Muscle of leg (tissue), 11 donors: ENCODE data around the gene QSOX2. TPM values are rescaled to one million over a fixed set of nuclear protein-coding genes. Genes with fewer than 3 reads are reported as not detected.

Experiments used
- DNase-seq: peaks from one replicate; pipeline ENCODE4 v3.0.0; 2013
- H3K27ac ChIP-seq: one replicate; pipeline ENCODE4 v1.5.1; 2013; ENCODE audit warnings: mild to moderate bottlenecking, low read length, control low read depth
- H3K27me3 ChIP-seq: one replicate; pipeline ENCODE4 v1.6.1; 2013; ENCODE audit warnings: low read length; ENCODE audit not compliant: control insufficient read depth, insufficient read depth
- H3K36me3 ChIP-seq: one replicate; pipeline ENCODE4 v1.6.1; 2013; ENCODE audit warnings: low read length; ENCODE audit not compliant: control insufficient read depth, insufficient read depth
- H3K4me1 ChIP-seq: one replicate; pipeline ENCODE4 v1.6.1; 2013; ENCODE audit warnings: low read length; ENCODE audit not compliant: control insufficient read depth, insufficient read depth
- H3K4me3 ChIP-seq: one replicate; pipeline ENCODE4 v1.5.1; 2013; ENCODE audit warnings: low read length, control low read depth
- H3K9me3 ChIP-seq: replicated peaks from 2 replicates; pipeline ENCODE4 v1.6.1; 2013; ENCODE audit warnings: low read depth, low read length; ENCODE audit not compliant: control insufficient read depth
- whole genome bisulfite sequencing: methylation state at CpG from one replicate; pipeline ENCODE4 v1.1.5; 2013; ENCODE audit warnings: missing lambda C conversion rate; ENCODE audit not compliant: insufficient coverage; 5-methylcytosine and 5-hydroxymethylcytosine counted together
- polyA plus RNA-seq, 8 donors: library from polyadenylated mRNA; unstranded; fragments of 120-200 nt; gene quantifications; one replicate each; pipeline versions ENCODE4 v1.2.1 to v1.2.3, GENCODE V29; 2013; ENCODE audit warnings: inconsistent platforms in 1 of 8, low replicate concordance in 1 of 8; ENCODE audit not compliant: insufficient read length in 8 of 8, insufficient read depth in 1 of 8
- total RNA-seq: library from RNA; stranded (reverse); fragments of 120-200 nt; gene quantifications from one replicate; pipeline ENCODE4 v1.2.4, GENCODE V29; 2013

Gene QSOX2
- total and polyA plus RNA-seq, 9 donors: 4.1 to 11.8 (median 8.5) TPM

GRCh38 chr9:136197084-136197875, 48.3 kb downstream of the QSOX2 start:
- H3K4me1 ChIP-seq: no peaks in the 10 kb centered on the region
- no peaks in the 10 kb centered on the region for H3K36me3 ChIP-seq
- H3K27me3 ChIP-seq: peaks cover 93% of the 10 kb centered on the region
- no peak for DNase-seq
- H3K4me3 ChIP-seq: no peak overlapping the region
- no peak overlapping the region for H3K27ac ChIP-seq
- WGBS: 3% methylated on average over 17 of the region's 35 CpGs
- no peaks in the 10 kb centered on the region for H3K9me3 ChIP-seq

DNA sequence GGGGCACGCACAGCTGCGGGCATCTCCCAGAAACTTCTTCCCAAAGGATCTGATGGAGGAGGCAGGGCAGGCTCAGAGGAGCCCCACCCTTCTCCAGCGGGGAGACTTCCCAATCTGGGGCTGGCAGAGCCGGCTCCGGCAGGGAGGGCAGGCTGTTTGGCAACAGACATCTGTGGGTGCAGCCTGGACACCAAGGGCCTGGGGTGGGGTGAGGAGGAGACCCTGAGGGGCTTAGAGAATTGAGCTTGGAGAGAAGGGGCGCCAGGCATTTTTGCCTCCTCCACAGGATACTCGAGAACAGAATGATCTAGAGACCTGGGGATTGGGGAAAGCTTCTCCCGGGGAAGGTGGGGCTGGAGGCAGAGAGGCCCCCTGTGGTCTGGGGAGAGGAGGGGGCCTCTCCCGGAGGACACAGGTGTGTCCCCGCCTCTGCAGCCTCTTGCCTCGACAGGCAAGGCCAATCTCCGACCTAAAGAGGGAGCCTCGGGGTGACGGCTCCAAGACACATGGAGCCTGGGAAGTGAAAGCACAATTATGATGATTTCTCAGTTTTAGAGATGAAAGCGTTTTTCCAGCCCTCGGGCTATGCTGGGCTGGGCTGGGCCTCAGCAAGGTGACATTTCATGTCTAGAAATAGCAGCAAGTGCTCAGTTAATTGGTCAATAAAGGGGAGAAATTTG, 49.1 kb downstream of the QSOX2 start:
- Histone ChIP-seq H3K27ac (no peak overlapping the region), H3K27me3 (peaks cover 94% of the 10 kb centered on the region), H3K4me1 (no peaks in the 10 kb centered on the region), H3K36me3 (no peaks in the 10 kb centered on the region), H3K4me3 (no peak overlapping the region), H3K9me3 (no peaks in the 10 kb centered on the region)
- 0% methylated on average over 15 of the region's 16 CpGs for WGBS
- no peak for DNase-seq

DNA sequence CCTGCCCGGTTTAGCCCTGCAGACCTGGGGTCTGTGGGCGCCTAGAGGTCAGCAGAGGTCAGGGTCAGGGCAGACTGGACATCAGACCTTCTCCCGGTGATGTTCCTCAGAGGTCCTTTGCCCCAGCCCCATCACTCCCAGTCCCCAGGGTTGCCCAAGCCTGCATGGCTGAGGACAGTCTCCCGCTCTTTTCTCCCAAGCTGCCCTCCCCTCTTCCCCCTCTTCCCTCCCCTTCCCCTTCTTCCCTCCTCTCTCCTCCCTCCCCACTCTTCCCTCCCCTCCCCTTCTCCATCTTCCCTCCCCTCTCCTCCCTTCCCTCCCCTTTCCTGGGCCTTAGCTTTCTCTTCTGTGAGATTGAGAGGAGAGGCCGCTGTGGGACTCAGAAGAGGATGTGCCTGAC, 51.1 kb downstream of the QSOX2 start:
- H3K27me3 ChIP-seq: peaks cover 94% of the 10 kb centered on the region
- DNase-seq: no peak
- H3K4me3 ChIP-seq: no peak overlapping the region
- H3K36me3 ChIP-seq: no peaks in the 10 kb centered on the region
- no peaks in the 10 kb centered on the region for H3K4me1 ChIP-seq
- no peaks in the 10 kb centered on the region for H3K9me3 ChIP-seq
- H3K27ac ChIP-seq: no peak overlapping the region
- 0% methylated on average over 4 of the region's 5 CpGs for WGBS

GRCh38 chr9:136193891-136194279, 51.7 kb downstream of the QSOX2 start:
- WGBS: under 1% methylated on average over 34 of the region's 45 CpGs
- Histone ChIP-seq H3K27ac (no peak overlapping the region), H3K9me3 (no peaks in the 10 kb centered on the region), H3K4me3 (no peak overlapping the region), H3K4me1 (no peaks in the 10 kb centered on the region), H3K36me3 (no peaks in the 10 kb centered on the region), H3K27me3 (peaks cover 96% of the 10 kb centered on the region)
- no peak for DNase-seq

DNA sequence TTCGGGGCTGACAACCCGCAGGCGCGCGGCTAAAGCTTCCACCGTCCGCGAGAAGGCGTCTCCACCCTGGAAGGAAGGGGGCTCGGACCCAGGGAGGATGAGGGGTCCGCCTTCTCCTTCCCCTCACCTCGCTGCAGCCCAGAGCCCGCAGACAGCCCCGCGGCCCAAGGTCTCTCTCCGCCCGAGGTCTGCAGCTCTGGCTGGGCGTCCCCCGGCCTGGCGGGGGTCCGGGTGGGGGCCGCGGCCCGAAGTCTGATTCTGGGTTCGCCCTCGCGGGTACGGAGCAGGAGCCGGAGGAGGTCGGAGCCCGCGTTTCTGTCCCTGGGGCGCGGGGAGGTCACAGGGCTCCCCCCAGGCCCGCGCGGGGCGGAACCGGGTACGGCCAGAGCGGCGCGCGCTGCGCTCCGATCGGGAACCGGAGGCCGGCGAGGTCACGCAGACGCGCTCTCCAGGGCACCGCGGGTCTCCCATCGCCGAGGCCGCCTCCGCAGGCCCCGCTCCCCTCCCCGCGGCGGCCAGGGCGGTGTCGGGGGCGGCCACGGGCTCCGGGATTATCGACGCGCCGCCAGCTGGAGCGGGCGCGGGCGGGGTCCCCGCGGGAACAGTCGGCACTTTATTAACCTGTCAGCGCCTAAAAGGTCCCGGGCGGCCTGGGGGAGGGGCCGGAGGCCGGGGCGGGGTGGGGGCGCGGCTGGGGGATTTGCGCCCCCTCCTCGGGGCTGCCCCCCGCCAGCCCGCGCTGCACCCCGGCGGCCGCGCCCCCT, 52.3 kb downstream of the QSOX2 start:
- H3K27me3 ChIP-seq: peaks cover 93% of the 10 kb centered on the region
- H3K4me3 ChIP-seq: no peak overlapping the region
- H3K9me3 ChIP-seq: no peaks in the 10 kb centered on the region
- 1% methylated on average over 82 of the region's 96 CpGs for WGBS
- DNase-seq: no peak
- no peak overlapping the region for H3K27ac ChIP-seq
- H3K4me1 ChIP-seq: no peaks in the 10 kb centered on the region
- H3K36me3 ChIP-seq: no peaks in the 10 kb centered on the region

- 2% methylated on average over 31 of the region's 51 CpGs for WGBS
- no peaks in the 10 kb centered on the region for H3K4me1 ChIP-seq
- no peak for DNase-seq
- no peak overlapping the region for H3K27ac ChIP-seq
- no peak overlapping the region for H3K4me3 ChIP-seq
- H3K9me3 ChIP-seq: no peaks in the 10 kb centered on the region
- H3K36me3 ChIP-seq: no peaks in the 10 kb centered on the region
- H3K27me3 ChIP-seq: peaks cover 93% of the 10 kb centered on the region
These were observed 53.1 kb downstream of the QSOX2 start for GRCh38 chr9:136192289-136193126.

DNA sequence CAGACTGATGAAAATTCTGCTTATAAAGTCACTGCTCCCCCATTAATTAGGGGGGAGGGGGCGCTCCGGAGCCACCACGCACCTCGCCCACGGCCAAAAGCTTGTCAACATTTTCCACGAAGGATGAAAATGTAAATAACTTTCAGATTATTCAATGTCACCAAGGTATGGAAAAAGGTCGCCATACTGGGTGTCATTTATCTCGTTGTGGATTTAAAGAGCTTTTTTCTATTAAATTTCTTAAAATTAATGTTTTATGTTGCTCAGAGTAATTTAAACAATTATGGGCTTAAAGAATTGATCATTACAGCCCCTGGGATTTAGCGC, 53.7 kb downstream of the QSOX2 start:
- Histone ChIP-seq H3K36me3 (no peaks in the 10 kb centered on the region), H3K4me3 (no peak overlapping the region), H3K9me3 (no peaks in the 10 kb centered on the region), H3K27ac (no peak overlapping the region), H3K27me3 (peaks cover 93% of the 10 kb centered on the region), H3K4me1 (no peaks in the 10 kb centered on the region)
- DNase-seq: no peak
- WGBS: 7% methylated on average over 1 of the region's 9 CpGs

GRCh38 chr9:136191099-136191959, 54.3 kb downstream of the QSOX2 start:
- Histone ChIP-seq H3K36me3 (no peaks in the 10 kb centered on the region), H3K27ac (no peak overlapping the region), H3K4me1 (no peaks in the 10 kb centered on the region), H3K27me3 (peaks cover 93% of the 10 kb centered on the region), H3K4me3 (no peak overlapping the region), H3K9me3 (no peaks in the 10 kb centered on the region)
- 28% methylated on average over 14 of the region's 30 CpGs for WGBS
- no peak for DNase-seq

DNA sequence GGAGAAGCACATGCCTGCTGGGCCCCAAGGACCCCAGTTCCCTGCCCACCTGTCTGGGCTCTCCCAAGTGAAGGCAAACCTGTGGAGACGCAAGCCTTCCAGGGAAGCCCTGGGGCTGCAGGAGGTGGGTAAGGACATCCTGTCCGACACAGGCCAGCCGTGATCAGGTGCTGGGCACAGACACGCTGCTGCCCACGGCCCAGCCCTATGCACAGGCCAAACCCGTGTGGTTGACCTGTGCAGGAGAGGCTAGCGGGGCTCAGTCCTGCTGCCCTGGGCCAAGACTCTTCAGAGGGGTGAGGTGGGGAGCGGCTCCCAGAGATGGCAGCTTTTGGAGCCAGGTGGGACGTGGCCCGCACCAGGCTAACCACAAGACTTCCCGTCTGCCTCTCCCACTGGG, 55.0 kb downstream of the QSOX2 start:
- no peaks in the 10 kb centered on the region for H3K9me3 ChIP-seq
- WGBS: 51% methylated on average over 6 of the region's 11 CpGs
- peaks cover 91% of the 10 kb centered on the region for H3K27me3 ChIP-seq

More for the DNA sequence above, 55.0 kb downstream of the QSOX2 start:
- no peak overlapping the region for H3K27ac ChIP-seq
- no peak for DNase-seq
- H3K36me3 ChIP-seq: no peaks in the 10 kb centered on the region
- H3K4me3 ChIP-seq: no peak overlapping the region
- H3K4me1 ChIP-seq: no peaks in the 10 kb centered on the region
